HL-60 (cell line): ENCODE data around the gene HSPA1A.
"Not testable (repeated sequence)": the region's sequence is repeated elsewhere in the genome, so short reads cannot be mapped to it uniquely, and the experiment has no call there.

ENCODE experiments used
- GABPA ChIP-seq: IDR thresholded peaks from 2 replicates; pipeline ENCODE4 v1.6.1; 2012; ENCODE audit warnings: low read depth
- POLR2AphosphoS5 ChIP-seq: IDR thresholded peaks from 2 replicates; pipeline ENCODE4 v1.6.1; 2012; ENCODE audit warnings: low read depth
- TF ChIP-seq, protein P1 (sequence below): IDR thresholded peaks from one replicate; pipeline ENCODE4 v1.5.1; 2011; ENCODE audit warnings: low read length, control low read depth, inconsistent platforms; ENCODE audit not compliant: insufficient read depth
- TF ChIP-seq, protein P2 (sequence below): IDR thresholded peaks from 2 replicates; pipeline ENCODE4 v1.6.1; 2012; ENCODE audit warnings: low read depth; ENCODE audit not compliant: insufficient replicate concordance

DNA sequence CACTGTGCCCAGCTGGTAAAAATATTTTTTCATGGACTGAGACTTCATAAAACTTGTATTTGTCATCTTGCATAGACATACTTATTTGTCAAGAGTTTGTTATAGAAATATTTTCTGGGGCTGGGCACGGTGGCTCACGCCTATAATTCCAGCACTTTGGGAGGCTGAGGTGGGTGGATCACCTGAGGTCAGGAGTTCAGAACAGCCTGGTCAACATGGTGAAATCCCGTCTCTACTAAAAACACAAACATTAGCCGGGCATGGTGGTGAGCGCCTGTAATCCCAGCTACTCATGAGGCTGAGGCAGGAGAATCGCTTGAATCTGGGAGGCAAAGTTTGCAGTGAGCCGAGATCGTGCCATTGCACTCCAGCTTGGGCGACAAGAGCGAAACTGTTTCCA is 6.7 kb upstream of the HSPA1A start:
- TF ChIP-seq, protein P1, sequence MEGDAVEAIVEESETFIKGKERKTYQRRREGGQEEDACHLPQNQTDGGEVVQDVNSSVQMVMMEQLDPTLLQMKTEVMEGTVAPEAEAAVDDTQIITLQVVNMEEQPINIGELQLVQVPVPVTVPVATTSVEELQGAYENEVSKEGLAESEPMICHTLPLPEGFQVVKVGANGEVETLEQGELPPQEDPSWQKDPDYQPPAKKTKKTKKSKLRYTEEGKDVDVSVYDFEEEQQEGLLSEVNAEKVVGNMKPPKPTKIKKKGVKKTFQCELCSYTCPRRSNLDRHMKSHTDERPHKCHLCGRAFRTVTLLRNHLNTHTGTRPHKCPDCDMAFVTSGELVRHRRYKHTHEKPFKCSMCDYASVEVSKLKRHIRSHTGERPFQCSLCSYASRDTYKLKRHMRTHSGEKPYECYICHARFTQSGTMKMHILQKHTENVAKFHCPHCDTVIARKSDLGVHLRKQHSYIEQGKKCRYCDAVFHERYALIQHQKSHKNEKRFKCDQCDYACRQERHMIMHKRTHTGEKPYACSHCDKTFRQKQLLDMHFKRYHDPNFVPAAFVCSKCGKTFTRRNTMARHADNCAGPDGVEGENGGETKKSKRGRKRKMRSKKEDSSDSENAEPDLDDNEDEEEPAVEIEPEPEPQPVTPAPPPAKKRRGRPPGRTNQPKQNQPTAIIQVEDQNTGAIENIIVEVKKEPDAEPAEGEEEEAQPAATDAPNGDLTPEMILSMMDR, result not testable (repeated sequence)
- TF ChIP-seq POLR2AphosphoS5, GABPA: not testable (repeated sequence)
- TF ChIP-seq, protein P2, sequence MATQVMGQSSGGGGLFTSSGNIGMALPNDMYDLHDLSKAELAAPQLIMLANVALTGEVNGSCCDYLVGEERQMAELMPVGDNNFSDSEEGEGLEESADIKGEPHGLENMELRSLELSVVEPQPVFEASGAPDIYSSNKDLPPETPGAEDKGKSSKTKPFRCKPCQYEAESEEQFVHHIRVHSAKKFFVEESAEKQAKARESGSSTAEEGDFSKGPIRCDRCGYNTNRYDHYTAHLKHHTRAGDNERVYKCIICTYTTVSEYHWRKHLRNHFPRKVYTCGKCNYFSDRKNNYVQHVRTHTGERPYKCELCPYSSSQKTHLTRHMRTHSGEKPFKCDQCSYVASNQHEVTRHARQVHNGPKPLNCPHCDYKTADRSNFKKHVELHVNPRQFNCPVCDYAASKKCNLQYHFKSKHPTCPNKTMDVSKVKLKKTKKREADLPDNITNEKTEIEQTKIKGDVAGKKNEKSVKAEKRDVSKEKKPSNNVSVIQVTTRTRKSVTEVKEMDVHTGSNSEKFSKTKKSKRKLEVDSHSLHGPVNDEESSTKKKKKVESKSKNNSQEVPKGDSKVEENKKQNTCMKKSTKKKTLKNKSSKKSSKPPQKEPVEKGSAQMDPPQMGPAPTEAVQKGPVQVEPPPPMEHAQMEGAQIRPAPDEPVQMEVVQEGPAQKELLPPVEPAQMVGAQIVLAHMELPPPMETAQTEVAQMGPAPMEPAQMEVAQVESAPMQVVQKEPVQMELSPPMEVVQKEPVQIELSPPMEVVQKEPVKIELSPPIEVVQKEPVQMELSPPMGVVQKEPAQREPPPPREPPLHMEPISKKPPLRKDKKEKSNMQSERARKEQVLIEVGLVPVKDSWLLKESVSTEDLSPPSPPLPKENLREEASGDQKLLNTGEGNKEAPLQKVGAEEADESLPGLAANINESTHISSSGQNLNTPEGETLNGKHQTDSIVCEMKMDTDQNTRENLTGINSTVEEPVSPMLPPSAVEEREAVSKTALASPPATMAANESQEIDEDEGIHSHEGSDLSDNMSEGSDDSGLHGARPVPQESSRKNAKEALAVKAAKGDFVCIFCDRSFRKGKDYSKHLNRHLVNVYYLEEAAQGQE, result not testable (repeated sequence)
